Liver (tissue), 9 donors: ENCODE data around the gene SLA2. TPM values are rescaled to one million over a fixed set of nuclear protein-coding genes. Genes with fewer than 3 reads are reported as not detected.

Experiments used
- DNase-seq: peaks from one replicate; pipeline ENCODE4 v3.0.0-alpha.2; 2017; ENCODE audit warnings: low spot score
- H3K27ac ChIP-seq, 2 donors: one replicate each; pipeline ENCODE4 v1.7.0; 2013; ENCODE audit warnings: inconsistent platforms in 2 of 2, low read length in 2 of 2, control low read depth in 1 of 2, low read depth in 1 of 2, mild to moderate bottlenecking in 1 of 2
- H3K27me3 ChIP-seq, 4 donors: one replicate each; pipeline versions ENCODE4 v1.6.1 to v1.7.0; 2013; ENCODE audit warnings: low read length in 3 of 4, inconsistent platforms in 1 of 4, mild to moderate bottlenecking in 1 of 4, moderate library complexity in 1 of 4; ENCODE audit not compliant: control insufficient read depth in 4 of 4, insufficient read depth in 4 of 4
- H3K36me3 ChIP-seq, 4 donors: one replicate each; pipeline versions ENCODE4 v1.6.1 to v1.7.0; 2013; ENCODE audit warnings: low read length in 3 of 4, mild to moderate bottlenecking in 3 of 4, low read depth in 1 of 4, moderate library complexity in 1 of 4; ENCODE audit not compliant: control insufficient read depth in 4 of 4, insufficient read depth in 3 of 4
- H3K4me1 ChIP-seq, 4 donors: one replicate each; pipeline versions ENCODE4 v1.6.1 to v1.7.0; 2013; ENCODE audit warnings: low read length in 3 of 4, mild to moderate bottlenecking in 3 of 4, moderate library complexity in 1 of 4; ENCODE audit not compliant: control insufficient read depth in 4 of 4, insufficient read depth in 4 of 4
- H3K4me3 ChIP-seq, 3 donors: one replicate each; pipeline versions ENCODE4 v1.6.1 to v1.7.0; 2013; ENCODE audit warnings: low read length in 3 of 3, control low read depth in 1 of 3, low read depth in 1 of 3, mild to moderate bottlenecking in 1 of 3
- H3K9ac ChIP-seq, 2 donors: one replicate each; pipeline ENCODE4 v1.7.0; 2013; ENCODE audit warnings: low read length in 2 of 2, mild to moderate bottlenecking in 2 of 2, moderate library complexity in 2 of 2, control low read depth in 1 of 2, low read depth in 1 of 2
- H3K9me3 ChIP-seq, 4 donors: one replicate each; pipeline versions ENCODE4 v1.6.1 to v1.7.0; 2013; ENCODE audit warnings: low read length in 3 of 4; ENCODE audit not compliant: control insufficient read depth in 4 of 4
- EGR1 ChIP-seq, 2 donors: IDR thresholded peaks; 2 replicates each; pipeline ENCODE4 v1.6.1; 2016 to 2018; ENCODE audit warnings: antibody characterized with exemption in 2 of 2, low read depth in 2 of 2
- FOXA1 ChIP-seq: IDR thresholded peaks from 2 replicates; pipeline ENCODE4 v1.6.1; 2016; ENCODE audit warnings: antibody characterized with exemption
- GABPA ChIP-seq, 2 donors: IDR thresholded peaks in 1 of 2; conservative IDR thresholded peaks in 1 of 2; 2 replicates each; pipeline ENCODE4 v1.6.1; 2016; ENCODE audit warnings: antibody characterized with exemption in 2 of 2, mild to moderate bottlenecking in 1 of 2, moderate library complexity in 1 of 2
- HNF4A ChIP-seq, 2 donors: conservative IDR thresholded peaks; 2 replicates each; pipeline ENCODE4 v1.6.1; 2016; ENCODE audit warnings: antibody characterized with exemption in 2 of 2, mild to moderate bottlenecking in 2 of 2
- HNF4G ChIP-seq: IDR thresholded peaks from 2 replicates; pipeline ENCODE4 v1.6.1; 2016; ENCODE audit warnings: antibody characterized with exemption
- JUND ChIP-seq, 2 donors: IDR thresholded peaks; 2 replicates each; pipeline ENCODE4 v1.6.1; 2016; ENCODE audit warnings: antibody characterized with exemption in 2 of 2
- NR2F2 ChIP-seq: IDR thresholded peaks from 2 replicates; pipeline ENCODE4 v1.6.1; 2016; ENCODE audit warnings: antibody characterized with exemption
- RAD21 ChIP-seq, 2 donors: IDR thresholded peaks; 2 replicates each; pipeline ENCODE4 v1.6.1; 2016; ENCODE audit warnings: antibody characterized with exemption in 2 of 2, mild to moderate bottlenecking in 2 of 2
- RXRA ChIP-seq, 2 donors: IDR thresholded peaks; 2 replicates each; pipeline ENCODE4 v1.6.1; 2017 to 2018; ENCODE audit warnings: antibody characterized with exemption in 2 of 2, mild to moderate bottlenecking in 1 of 2
- TAF1 ChIP-seq: conservative IDR thresholded peaks from 2 replicates; pipeline ENCODE4 v1.6.1; 2016; ENCODE audit warnings: antibody characterized with exemption, mild to moderate bottlenecking
- YY1 ChIP-seq: IDR thresholded peaks from 2 replicates; pipeline ENCODE4 v1.6.1; 2016; ENCODE audit warnings: antibody characterized with exemption, mild to moderate bottlenecking
- WGBS: extraction: QIAGEN DNeasy Blood & Tissue Kit; methylation state at CpG from one replicate; pipeline ENCODE4 v1.1.7; 2013; 5-methylcytosine and 5-hydroxymethylcytosine counted together
- polyA plus RNA-seq, 2 donors: library from polyadenylated mRNA; stranded (reverse) in 1 of 2; unstranded in 1 of 2; fragments of 200-250 nt in 1 of 2; fragments of >200 nt in 1 of 2; fragmentation: Nextera tagmentation in 1 of 2; extraction: Ambion mirVana in 1 of 2; gene quantifications; one replicate each; pipeline versions ENCODE4 v1.2.1 to v1.2.3, GENCODE V29; 2013 to 2015
- total RNA-seq, 2 donors: library from RNA; depleted of rRNA; stranded (reverse); fragments of >200 nt; gene quantifications; one replicate each; pipeline ENCODE4 v1.2.3, GENCODE V29; 2014
- TF ChIP-seq, protein P1 (sequence below): fragments of 150-350 bp; IDR thresholded peaks from 2 replicates; pipeline ENCODE4 v1.5.1; 2017; ENCODE audit warnings: improper control_type of control experiment, low read depth, low read length; ENCODE audit not compliant: missing input control
- TF ChIP-seq, protein P2 (sequence below): IDR thresholded peaks from 2 replicates; pipeline ENCODE4 v1.6.1; 2016; ENCODE audit warnings: antibody characterized with exemption
- TF ChIP-seq, protein P3 (sequence below): IDR thresholded peaks from 2 replicates; pipeline ENCODE4 v1.6.1; 2016; ENCODE audit warnings: antibody characterized with exemption
- donor health status: healthy.
- donor health status: healthy.
- donor health status: healthy.
- donor health status: healthy.
- donor health status: healthy.

Gene SLA2
- total and polyA plus RNA-seq, 4 donors, result 0.18 to 1.6 (median 0.41) TPM

DNA sequence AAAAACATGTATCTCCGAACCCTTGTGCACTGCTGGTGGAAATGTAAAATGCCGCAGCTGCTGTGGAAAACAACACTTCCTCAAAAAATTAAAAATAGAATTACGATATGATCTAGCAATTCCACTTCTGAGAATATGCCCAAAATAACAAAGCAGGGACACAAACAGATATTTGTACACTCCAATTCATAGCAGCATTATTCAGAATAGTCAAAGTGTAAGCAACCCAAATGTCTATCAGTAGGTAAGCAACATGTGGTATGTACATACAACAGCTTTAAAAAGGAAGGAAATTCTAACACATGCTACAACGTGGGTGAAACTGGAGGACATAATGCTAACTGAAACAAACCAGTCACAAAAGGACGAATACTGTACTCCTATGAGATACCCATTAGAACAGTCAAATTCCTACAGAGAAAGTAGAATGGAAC is 46.1 kb downstream of the SLA2 start:
- WGBS, result 58% methylated on average over 5 of the region's 5 CpGs
- Histone ChIP-seq H3K27me3 (no peaks in the 10 kb centered on the region), H3K36me3 (no peaks in the 10 kb centered on the region), H3K4me1 (peaks cover 0 to 2% (median under 1%) of the 10 kb centered on the region in 4 donors), H3K9ac (peak overlapping the region in 1 of 2 donors; percentile 38), H3K4me3 (no peak overlapping the region), H3K27ac (no peak overlapping the region), H3K9me3 (no peaks in the 10 kb centered on the region)
- TF ChIP-seq JUND (IDR thresholded peaks at IDR 0.05) (no peak), HNF4G (no peak), HNF4A (conservative IDR thresholded peaks at IDR 0.05) (no peak), RAD21 (IDR thresholded peaks at IDR 0.05) (no peak), FOXA1 (no peak), NR2F2 (no peak), TAF1 (no peak), GABPA (IDR thresholded peaks at IDR 0.05 in 1 of 2, conservative IDR thresholded peaks at IDR 0.05 in 1 of 2) (no peak), EGR1 (IDR thresholded peaks at IDR 0.05; ENCODE audit: low read depth in 2 of 2) (no peak)
- TF ChIP-seq, protein P1, sequence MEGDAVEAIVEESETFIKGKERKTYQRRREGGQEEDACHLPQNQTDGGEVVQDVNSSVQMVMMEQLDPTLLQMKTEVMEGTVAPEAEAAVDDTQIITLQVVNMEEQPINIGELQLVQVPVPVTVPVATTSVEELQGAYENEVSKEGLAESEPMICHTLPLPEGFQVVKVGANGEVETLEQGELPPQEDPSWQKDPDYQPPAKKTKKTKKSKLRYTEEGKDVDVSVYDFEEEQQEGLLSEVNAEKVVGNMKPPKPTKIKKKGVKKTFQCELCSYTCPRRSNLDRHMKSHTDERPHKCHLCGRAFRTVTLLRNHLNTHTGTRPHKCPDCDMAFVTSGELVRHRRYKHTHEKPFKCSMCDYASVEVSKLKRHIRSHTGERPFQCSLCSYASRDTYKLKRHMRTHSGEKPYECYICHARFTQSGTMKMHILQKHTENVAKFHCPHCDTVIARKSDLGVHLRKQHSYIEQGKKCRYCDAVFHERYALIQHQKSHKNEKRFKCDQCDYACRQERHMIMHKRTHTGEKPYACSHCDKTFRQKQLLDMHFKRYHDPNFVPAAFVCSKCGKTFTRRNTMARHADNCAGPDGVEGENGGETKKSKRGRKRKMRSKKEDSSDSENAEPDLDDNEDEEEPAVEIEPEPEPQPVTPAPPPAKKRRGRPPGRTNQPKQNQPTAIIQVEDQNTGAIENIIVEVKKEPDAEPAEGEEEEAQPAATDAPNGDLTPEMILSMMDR, result no peak
- TF ChIP-seq, protein P2, sequence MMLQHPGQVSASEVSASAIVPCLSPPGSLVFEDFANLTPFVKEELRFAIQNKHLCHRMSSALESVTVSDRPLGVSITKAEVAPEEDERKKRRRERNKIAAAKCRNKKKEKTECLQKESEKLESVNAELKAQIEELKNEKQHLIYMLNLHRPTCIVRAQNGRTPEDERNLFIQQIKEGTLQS, result no peak
- TF ChIP-seq, protein P3, sequence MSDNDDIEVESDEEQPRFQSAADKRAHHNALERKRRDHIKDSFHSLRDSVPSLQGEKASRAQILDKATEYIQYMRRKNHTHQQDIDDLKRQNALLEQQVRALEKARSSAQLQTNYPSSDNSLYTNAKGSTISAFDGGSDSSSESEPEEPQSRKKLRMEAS, result no peak
- DNase-seq, result no peak

DNA sequence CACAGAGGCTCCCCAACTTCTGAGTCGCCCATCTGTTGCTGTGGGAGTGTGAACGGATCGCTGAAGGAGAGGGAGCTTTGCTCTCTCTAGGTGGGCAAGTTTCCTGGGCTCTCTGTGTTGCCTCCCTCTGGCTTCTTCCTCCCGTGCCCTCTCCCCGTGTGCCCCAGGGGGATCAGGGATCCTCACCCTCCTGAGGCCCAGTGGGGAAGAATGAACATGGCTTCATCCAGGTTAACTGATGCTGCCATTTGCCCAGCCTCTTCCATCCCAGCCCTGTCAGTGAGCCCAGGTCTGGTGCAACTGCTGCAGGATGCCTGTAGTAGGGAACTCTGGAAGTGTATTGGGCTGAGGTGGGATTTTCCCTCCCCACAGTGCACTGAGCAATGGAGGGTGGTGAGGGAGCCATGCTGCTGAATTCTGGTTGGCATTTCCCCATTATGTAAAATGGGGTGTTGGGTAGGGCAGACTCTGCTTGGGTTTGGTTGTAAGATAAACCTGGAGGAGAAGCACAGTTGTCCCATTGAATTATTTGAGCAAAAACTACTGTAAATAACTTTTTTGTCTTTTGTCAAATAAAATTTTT is 52.6 kb downstream of the SLA2 start:
- 95% methylated on average over 5 of the region's 5 CpGs for WGBS
- no peak overlapping the region for H3K27ac ChIP-seq
- H3K9me3 ChIP-seq, result no peaks in the 10 kb centered on the region
- no peaks in the 10 kb centered on the region for H3K27me3 ChIP-seq
- H3K36me3 ChIP-seq, result peaks cover 0 to 17% (median 5%) of the 10 kb centered on the region in 4 donors
- no peak for DNase-seq
- H3K4me1 ChIP-seq, result no peaks in the 10 kb centered on the region
- no peak overlapping the region for H3K9ac ChIP-seq
- TF ChIP-seq YY1, result no peak
- no peak for TF ChIP-seq TAF1
- H3K4me3 ChIP-seq, result no peak overlapping the region

DNA sequence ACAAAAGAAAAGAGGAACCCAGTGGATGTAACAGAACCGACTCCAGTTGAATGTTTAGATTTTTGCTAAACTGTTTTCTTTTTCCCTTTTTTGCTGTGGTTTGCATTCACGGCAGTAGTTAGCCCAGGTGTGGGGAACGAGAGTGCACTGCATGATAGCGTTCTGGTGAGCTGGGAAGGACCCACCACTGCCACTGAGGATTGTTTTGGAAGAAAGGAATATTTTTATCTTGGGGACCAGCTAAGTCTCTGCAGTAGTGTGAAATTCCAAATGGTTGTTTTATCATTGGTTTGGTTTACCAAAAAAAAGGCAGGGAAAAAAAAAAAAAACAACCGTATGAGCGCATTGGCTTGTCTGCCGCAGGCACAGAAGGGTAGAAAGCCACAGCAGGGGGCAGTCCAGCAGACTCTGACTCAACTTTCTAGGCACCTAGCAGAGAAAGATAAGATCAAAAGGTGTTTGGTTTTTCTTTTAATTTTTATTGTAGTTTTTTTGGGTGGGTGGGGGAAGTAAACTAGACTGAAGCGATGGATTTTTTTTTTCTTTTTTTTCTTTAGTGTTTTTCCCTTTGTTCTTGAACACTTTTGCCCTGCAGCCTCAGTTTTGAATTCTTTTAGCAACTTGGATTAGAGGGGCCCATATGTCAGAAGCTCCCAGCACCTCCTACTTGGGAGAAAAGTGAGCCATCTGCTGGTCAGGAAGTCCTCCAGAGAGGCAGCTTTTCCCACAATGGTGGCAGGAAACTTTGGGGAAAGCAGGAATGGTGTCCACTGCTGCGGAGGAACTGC is 53.9 kb downstream of the SLA2 start:
- Histone ChIP-seq H3K4me3 (no peak overlapping the region), H3K9me3 (no peaks in the 10 kb centered on the region), H3K4me1 (no peaks in the 10 kb centered on the region), H3K27me3 (no peaks in the 10 kb centered on the region), H3K9ac (no peak overlapping the region), H3K36me3 (peaks cover 0 to 21% (median 6%) of the 10 kb centered on the region in 4 donors), H3K27ac (no peak overlapping the region)
- DNase-seq, result no peak
- 90% methylated on average over 9 of the region's 9 CpGs for WGBS
- TF ChIP-seq, protein P1, result peak; percentile 35
- no peak for TF ChIP-seq YY1
- no peak for TF ChIP-seq RXRA (IDR thresholded peaks at IDR 0.05)
- TF ChIP-seq RAD21 (IDR thresholded peaks at IDR 0.05), result peak; percentile 64 to 74
